H1 (cell line): Measurements from ENCODE around the gene SPRN.

Source experiments
- NRF1 ChIP-seq: IDR thresholded peaks from 2 replicates; pipeline ENCODE4 v1.6.1; 2011; ENCODE audit warnings: mild to moderate bottlenecking, low read depth, low read length, improper control_type of control experiment
- POLR2A ChIP-seq, 2 experiments: IDR thresholded peaks; 1 replicate in 1 of 2; 2 replicates in 1 of 2; pipeline ENCODE4 v1.6.1; 2011; ENCODE audit warnings: low read depth in 2 of 2, low read length in 2 of 2, mild to moderate bottlenecking in 2 of 2; ENCODE audit errors: control extremely low read depth in 1 of 2
- TEAD4 ChIP-seq: IDR thresholded peaks from 2 replicates; pipeline ENCODE4 v1.6.1; 2012; ENCODE audit warnings: low read depth, low read length, inconsistent platforms, mixed read lengths
- YY1 ChIP-seq: IDR thresholded peaks from 2 replicates; pipeline ENCODE4 v1.6.1; 2011; ENCODE audit warnings: low read depth, mild to moderate bottlenecking, low read length

DNA sequence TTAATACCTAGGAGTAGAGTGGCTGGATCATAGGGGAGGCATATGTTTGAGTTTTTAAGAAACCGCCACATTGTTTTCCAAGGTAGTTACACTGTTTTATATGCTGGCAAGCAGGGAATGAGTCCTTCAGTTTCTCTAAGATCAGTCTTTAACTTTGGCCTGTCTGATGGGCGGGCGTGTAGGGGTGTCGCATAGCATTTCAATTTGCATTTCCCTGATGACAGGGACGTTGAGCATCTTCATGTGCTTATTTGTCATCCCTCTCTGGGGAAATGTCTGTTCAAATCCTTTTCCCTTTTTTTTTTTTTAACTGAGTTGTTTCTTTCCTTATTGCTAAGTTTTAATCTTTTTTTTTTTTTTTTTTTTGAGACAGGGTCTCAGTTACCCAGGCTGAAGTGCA is 20.6 kb downstream of the SPRN start:
- no peak for TF ChIP-seq POLR2A (IDR thresholded peaks at IDR 0.05; ENCODE audit: control extremely low read depth in 1 of 2, low read depth in 2 of 2, low read length in 2 of 2)
- no peak for TF ChIP-seq YY1
- no peak for TF ChIP-seq TEAD4
- TF ChIP-seq NRF1 = no peak
